HG02678 (cell line): ENCODE measurements around the gene C1QTNF12.

Source experiments
- ATAC-seq: cut with Tn5 transposase; IDR thresholded peaks from one replicate; pipeline ENCODE4 v1.9.1; 2021; ENCODE audit warnings: mild to moderate bottlenecking, moderate library complexity; ENCODE audit not compliant: unreplicated experiment

The C1QTNF12 gene

GRCh38 chr1:1241588-1242219 is 4.8 kb downstream of the C1QTNF12 start:
- ATAC-seq = no peak

GRCh38 chr1:1240822-1241587 is 5.5 kb downstream of the C1QTNF12 start:
- no peak for ATAC-seq

GRCh38 chr1:1240348-1240732 is 6.2 kb downstream of the C1QTNF12 start:
- no peak for ATAC-seq

GRCh38 chr1:1239614-1240347 is 6.7 kb downstream of the C1QTNF12 start:
- ATAC-seq = no peak

GRCh38 chr1:1239227-1239613 is 7.3 kb downstream of the C1QTNF12 start:
- ATAC-seq = no peak

- no peak for ATAC-seq
These were observed 7.8 kb downstream of the C1QTNF12 start for GRCh38 chr1:1238702-1239178.

- ATAC-seq = no peak
These were observed 8.4 kb downstream of the C1QTNF12 start for GRCh38 chr1:1237874-1238701.

GRCh38 chr1:1236945-1237873 is 9.3 kb downstream of the C1QTNF12 start:
- ATAC-seq = no peak

GRCh38 chr1:1236176-1236763 is 10.3 kb downstream of the C1QTNF12 start:
- ATAC-seq = no peak

- ATAC-seq = no peak
These were observed 11.3 kb downstream of the C1QTNF12 start for GRCh38 chr1:1235016-1235744.

GRCh38 chr1:1234180-1234808 is 12.2 kb downstream of the C1QTNF12 start:
- ATAC-seq = no peak

GRCh38 chr1:1233567-1233892 is 13.0 kb downstream of the C1QTNF12 start:
- ATAC-seq = no peak

- no peak for ATAC-seq
These were observed 13.5 kb downstream of the C1QTNF12 start for GRCh38 chr1:1232796-1233566.

GRCh38 chr1:1232208-1232795 is 14.2 kb downstream of the C1QTNF12 start, which contains the start of gene B3GALT6:
B3GALT6 (plus strand) TSS chr1:1232237; CDS start chr1:1232279, 42 bp downstream.
- ATAC-seq = no peak

- ATAC-seq = peak; percentile 94
These were observed 14.9 kb downstream of the C1QTNF12 start, which contains the start of gene SDF4 for GRCh38 chr1:1231400-1232207. SDF4 (minus strand) TSS chr1:1232001; CDS start chr1:1228772, 3,229 bp downstream.
